A204.1 (cell line): ENCODE results near the gene FOXN1.
"Not testable (repeated sequence)": the region's sequence is repeated elsewhere in the genome, so short reads cannot be mapped to it uniquely, and the experiment has no call there.

Experiments
- FAIRE-seq: peaks from 2 replicates; lab custom pipeline; 2012; peaks lifted over from hg19 to GRCh38; lab: Jason Lieb, UNC

Gene FOXN1, protein sequence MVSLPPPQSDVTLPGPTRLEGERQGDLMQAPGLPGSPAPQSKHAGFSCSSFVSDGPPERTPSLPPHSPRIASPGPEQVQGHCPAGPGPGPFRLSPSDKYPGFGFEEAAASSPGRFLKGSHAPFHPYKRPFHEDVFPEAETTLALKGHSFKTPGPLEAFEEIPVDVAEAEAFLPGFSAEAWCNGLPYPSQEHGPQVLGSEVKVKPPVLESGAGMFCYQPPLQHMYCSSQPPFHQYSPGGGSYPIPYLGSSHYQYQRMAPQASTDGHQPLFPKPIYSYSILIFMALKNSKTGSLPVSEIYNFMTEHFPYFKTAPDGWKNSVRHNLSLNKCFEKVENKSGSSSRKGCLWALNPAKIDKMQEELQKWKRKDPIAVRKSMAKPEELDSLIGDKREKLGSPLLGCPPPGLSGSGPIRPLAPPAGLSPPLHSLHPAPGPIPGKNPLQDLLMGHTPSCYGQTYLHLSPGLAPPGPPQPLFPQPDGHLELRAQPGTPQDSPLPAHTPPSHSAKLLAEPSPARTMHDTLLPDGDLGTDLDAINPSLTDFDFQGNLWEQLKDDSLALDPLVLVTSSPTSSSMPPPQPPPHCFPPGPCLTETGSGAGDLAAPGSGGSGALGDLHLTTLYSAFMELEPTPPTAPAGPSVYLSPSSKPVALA

GRCh38 chr17:28505986-28506665 lies at the start of gene FOXN1:
TSS of gene FOXN1 (plus strand) at chr17:28506348. CDS start at chr17:28523970, 17,622 bp downstream.
- FAIRE-seq, result no peak

DNA sequence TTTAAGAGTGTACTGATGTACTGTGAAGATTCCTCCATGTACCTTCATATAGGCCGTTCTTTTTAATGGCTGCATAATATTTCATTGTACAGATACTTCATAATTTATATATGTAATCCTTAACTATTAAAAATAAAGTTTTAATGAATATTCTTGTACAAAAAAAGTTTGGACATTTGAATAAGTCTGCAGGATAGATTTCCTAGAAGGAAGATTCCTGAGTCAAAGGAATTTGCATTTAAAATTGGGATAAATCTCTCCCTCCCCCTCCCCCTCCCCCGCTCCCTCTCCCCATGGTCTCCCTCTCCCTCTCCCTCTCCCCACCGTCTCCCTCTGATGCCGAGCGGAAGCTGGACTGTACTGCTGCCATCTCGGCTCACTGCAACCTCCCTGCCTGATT lies 48.3 kb upstream of the FOXN1 start:
- FAIRE-seq, result no peak

DNA sequence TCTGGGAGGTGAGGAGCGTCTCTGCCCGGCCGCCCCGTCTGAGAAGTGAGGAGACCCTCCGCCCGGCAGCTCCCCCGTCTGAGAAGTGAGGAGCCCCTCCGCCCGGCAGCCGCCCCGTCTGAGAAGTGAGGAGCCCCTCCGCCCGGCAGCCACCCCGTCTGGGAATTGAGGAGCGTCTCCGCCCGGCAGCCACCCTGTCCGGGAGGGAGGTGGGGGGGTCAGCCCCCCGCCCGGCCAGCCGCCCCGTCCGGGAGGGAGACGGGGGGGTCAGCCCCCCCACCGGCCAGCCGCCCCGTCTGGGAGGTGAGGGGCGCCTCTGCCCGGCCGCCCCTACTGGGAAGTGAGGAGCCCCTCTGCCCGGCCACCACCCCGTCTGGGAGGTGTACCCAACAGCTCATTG lies 47.3 kb upstream of the FOXN1 start:
- not testable (repeated sequence) for FAIRE-seq

DNA sequence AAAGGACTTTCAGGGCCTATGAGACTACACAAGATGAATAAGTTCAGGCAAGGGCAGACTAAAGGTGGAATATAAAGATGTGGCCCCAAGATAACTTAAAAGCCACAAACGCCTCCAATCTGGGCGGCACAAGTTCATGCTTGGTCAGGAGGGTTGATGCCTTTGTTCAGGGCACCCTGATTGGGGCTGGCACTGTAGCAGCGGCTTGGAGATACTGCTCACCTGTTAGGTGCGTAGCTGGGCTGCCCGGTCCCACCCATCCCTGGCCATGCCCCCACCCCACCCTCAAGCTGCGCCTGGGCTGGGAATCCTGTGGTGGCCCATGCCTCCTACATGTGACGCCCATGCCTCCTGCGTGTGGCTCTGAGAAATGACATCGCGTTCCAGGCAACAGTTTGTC lies 45.2 kb upstream of the FOXN1 start:
- FAIRE-seq, result no peak

DNA sequence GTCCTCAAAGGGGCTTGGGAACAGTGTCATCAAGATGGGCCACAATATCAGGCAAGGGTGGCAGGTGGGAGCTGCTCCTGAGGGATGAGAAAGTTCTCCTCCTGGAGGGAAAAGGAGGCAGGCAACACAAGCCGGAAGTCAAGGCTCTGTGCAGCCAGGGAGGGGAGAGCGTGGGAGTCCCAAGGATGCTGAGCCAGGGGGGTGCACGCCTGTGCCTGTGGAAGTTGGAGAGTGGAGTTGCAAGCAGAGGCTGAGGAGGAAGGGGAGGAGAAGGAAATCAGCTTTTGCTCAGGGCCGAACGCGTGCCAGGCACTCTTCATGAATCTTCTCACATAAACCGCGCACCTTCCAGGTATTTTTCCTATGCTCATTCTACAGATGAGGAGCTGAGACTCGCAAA lies 40.1 kb upstream of the FOXN1 start:
- FAIRE-seq, result no peak

GRCh38 chr17:28466521-28467048 lies 39.6 kb upstream of the FOXN1 start:
- no peak for FAIRE-seq

GRCh38 chr17:28467456-28468025 lies 38.6 kb upstream of the FOXN1 start:
- FAIRE-seq, result no peak

GRCh38 chr17:28468033-28468735 lies 38.0 kb upstream of the FOXN1 start:
- not testable (repeated sequence) for FAIRE-seq

DNA sequence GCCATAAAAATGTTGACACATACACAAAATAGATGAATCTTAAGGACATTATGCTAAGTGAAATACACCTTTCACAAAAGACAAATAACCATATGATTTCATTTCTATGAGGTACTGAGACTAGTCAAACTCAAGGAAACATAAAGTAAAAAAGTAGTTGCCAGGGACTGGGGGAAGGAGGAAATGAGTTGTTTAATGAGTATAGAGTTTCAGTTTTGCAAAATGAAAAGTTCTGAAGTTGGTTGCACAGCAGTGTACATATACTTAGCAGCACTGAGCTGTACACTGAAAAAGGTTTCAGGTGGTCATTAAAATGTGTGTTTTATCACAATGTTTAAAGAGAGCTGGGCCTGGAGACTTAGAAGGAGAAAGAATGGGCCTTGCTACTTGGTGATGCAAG lies 37.4 kb upstream of the FOXN1 start:
- no peak for FAIRE-seq

DNA sequence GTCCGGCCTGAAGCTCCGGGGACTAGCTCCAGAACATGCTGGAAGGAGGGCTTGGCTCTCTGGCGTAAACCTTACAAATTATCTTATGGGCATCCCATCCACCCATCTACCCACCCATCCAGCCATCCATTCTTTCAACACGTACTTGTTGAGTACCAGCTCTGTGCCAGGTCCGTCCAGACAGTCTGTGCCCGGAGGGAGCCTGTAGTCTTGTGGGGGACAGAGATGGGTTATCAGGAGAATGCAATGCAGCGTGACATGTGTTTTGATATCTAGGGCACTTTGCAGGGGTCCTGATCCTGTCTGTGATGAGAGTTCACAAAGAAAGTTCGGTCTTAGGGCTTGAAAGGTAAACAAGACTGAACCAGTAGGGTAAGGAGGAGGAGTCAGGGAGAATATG lies 36.8 kb upstream of the FOXN1 start:
- no peak for FAIRE-seq

DNA sequence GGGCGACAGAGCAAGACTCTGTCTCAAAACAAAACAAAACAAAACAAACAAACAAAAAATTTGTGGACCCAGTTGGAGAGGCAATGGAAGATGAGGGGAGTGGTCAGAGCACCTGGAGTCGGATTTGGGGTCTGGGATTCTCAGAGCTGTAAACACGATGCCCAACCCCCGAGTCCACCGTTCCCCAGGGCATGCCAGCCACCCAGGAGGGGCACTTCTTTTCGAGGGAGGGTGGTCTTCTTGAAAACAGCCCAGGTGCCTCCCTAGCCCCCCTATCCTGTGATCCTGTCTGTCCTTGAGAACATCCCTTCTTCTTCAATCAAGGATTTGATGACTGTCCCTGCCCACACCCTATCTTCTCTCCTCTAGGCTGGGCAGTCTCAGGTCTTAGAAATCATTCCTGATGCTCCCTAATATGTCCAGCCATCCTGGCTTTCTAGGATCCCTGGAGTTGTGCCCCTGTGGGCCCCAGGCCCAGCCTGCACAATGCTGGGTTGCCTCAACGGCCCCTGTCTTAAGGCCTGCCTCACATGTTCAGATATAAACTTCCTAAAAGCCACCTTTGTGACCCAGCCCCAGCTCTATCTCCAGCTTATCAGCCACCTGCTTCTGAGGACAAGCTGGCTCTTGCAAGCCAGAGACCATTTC lies 35.8 kb upstream of the FOXN1 start:
- no peak for FAIRE-seq

DNA sequence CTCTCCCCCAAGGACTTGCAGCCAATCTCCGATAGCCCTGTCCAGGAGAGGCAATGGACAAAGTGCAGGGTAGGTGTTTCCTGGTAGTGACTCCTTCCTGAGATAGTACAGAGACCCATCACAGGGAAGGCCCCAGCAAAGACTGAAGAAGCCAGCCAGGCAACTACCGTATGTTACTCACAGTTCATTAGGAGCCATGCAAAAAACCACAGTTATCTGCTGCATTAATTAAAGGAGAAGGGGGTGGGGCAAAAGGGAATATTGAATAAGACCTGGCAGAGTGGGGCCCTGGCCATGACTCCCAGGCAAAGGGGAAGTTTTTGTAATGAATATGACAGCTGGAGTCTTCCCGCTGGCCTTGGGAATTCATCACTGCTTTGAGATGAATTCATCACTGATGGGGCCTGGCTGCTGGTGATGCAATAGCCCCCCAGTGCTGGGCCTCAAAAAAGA lies 35.2 kb upstream of the FOXN1 start:
- FAIRE-seq, result no peak

- no peak for FAIRE-seq
These were observed 34.4 kb upstream of the FOXN1 start for GRCh38 chr17:28471531-28472342.

GRCh38 chr17:28472871-28473497 lies 33.2 kb upstream of the FOXN1 start:
- FAIRE-seq, result no peak

DNA sequence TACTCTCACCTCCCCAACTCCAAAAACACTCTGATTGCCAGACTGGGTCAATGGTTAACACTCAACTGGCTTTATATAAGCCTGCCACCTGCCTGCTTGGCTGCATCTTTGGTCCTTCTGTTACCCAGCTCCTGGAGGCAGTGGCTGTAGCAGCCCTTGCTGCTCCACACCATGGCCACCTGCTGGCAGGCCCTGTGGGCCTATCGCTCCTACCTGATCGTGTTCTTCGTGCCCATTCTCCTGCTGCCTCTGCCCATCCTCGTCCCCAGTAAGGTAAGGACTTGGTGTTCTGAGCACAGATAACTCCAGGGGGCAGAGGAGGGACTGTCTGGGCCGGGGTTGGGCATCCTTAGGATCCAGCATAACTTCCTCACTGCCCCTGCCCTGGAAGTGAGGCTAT lies 32.6 kb upstream of the FOXN1 start, which contains the start of gene SLC13A2:
SLC13A2 (plus strand) TSS at position 103 of the 400 bp plus-strand sequence; CDS start at position 172, 69 bp downstream.
- no peak for FAIRE-seq

GRCh38 chr17:28474111-28474531 lies 32.0 kb upstream of the FOXN1 start:
- FAIRE-seq, result no peak

- FAIRE-seq, result no peak
These were observed 30.8 kb upstream of the FOXN1 start for GRCh38 chr17:28475151-28475900.

DNA sequence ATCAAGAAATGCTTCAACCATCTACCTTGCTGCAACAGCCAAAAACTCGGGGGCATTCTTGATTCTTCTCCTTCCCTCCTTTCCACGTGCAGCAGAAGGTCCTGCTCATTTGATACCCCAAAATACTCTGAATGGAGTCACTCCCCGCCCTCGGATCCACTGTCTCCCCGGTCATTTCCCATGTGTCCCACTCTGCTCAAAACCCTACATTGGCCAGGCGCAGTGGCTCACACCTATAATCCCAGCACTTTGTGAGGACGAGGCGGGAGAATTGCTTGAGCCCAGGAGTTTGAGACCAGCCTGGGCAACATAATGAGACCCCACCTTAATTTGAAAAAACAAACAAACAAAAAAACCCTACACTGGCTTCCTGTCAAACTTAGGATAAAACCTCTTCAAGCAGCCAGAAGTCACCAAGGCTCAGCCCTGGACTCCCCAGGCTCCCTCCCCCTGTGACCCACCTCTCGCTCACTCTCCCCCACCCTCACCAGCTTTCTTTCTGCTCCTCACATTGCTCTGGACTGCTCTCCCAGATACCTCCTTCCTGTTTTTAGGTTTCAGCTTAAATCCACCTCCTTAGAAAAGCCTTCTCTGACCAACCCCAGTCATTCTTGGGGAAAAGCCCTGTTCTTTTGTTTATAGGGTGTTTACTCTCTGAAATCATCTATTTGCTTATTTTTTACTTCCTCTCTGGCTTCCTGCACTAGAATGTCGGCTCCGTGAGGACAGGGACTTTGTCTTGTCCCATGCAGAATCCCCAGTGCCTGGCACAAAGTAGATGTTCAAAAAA lies 29.9 kb upstream of the FOXN1 start:
- no peak for FAIRE-seq
